IPS-20b (cell line): ENCODE data around the gene DYNC2LI1.
A peak's percentile ranks its signal among the peaks of the same experiment; 100 is the strongest.

ENCODE experiments used
- H3K27ac ChIP-seq: one replicate; pipeline ENCODE4 v1.5.1; 2013; ENCODE audit warnings: low read length
- H3K27me3 ChIP-seq: 2 replicates; pipeline ENCODE4 v1.6.1; 2013; ENCODE audit warnings: mild to moderate bottlenecking, low read length, inconsistent platforms; ENCODE audit not compliant: insufficient read depth
- H3K36me3 ChIP-seq: 2 replicates; pipeline ENCODE4 v1.6.1; 2013; ENCODE audit warnings: low read depth, mild to moderate bottlenecking, inconsistent platforms, low read length, moderate library complexity; ENCODE audit not compliant: insufficient read depth
- H3K4me1 ChIP-seq: 2 replicates; pipeline ENCODE4 v1.6.1; 2013; ENCODE audit warnings: mild to moderate bottlenecking, control low read depth, inconsistent platforms, low read length, moderate library complexity; ENCODE audit not compliant: insufficient read depth
- H3K4me3 ChIP-seq: 2 replicates; pipeline ENCODE4 v1.5.1; 2013; ENCODE audit warnings: mild to moderate bottlenecking, low read length, inconsistent platforms
- H3K9ac ChIP-seq: 2 replicates; pipeline ENCODE4 v1.6.1; 2013; ENCODE audit warnings: low read depth, mild to moderate bottlenecking, inconsistent platforms, low read length, moderate library complexity
- H3K9me3 ChIP-seq: 2 replicates; pipeline ENCODE4 v1.6.1; 2013; ENCODE audit warnings: mild to moderate bottlenecking, low read depth, low read length, inconsistent platforms; ENCODE audit not compliant: insufficient read depth

The DYNC2LI1 gene

DNA sequence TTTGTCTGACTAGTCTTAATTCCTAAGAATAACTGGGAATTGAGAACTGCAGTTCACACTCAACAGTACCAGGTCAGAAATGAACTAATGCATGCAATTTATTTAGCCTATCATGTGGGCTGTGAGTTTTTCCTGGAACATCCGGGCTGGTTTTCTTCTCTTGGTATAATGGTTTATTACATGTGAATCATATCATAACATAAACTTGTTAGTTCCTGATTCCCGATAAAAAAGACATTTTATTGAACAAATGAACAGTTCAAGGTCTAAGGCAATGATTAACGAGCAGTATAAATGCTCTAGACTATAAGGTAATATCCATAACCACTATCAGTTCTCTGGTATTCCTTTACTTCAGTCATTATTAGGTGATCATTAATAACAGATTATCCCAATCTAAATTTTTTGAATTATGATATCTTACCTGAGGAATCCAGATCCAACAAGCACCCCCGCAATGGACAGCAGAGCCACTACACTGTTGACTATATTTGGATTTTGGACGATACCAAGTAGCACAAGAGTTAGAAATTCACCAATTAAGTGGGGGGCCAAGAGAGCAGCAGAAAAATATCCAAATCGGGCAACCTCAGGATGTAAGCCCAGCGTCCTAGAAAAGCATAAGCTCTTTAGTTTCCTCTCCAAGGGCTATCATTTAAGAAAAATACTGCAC, 45.8 kb downstream of the DYNC2LI1 start:
- Histone ChIP-seq H3K9ac (no peak overlapping the region), H3K27ac (no peak overlapping the region), H3K27me3 (no peaks in the 10 kb centered on the region), H3K4me3 (no peak overlapping the region), H3K36me3 (no peaks in the 10 kb centered on the region), H3K4me1 (no peaks in the 10 kb centered on the region), H3K9me3 (no peaks in the 10 kb centered on the region)

DNA sequence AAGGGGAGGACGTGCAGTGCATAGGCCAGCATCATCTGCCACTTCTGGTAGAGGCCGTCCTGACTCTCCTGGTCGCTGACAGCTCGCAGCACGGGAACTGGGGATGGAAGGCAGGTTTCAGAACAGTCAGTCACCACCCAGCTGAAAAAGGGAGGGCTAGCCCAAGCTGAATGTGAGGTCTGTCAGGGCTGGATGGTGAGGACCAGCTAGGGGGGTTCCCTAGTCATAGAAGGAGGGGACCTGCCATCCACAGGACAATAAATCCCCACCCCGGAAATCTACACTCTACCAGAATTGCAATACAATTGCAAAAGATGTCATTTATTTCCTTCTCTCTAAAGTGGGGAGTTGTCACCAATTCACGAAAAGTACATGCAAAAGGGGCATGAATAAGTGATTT, 49.0 kb downstream of the DYNC2LI1 start:
- Histone ChIP-seq H3K4me3 (no peak overlapping the region), H3K36me3 (no peaks in the 10 kb centered on the region), H3K9ac (no peak overlapping the region), H3K4me1 (no peaks in the 10 kb centered on the region), H3K9me3 (no peaks in the 10 kb centered on the region), H3K27me3 (no peaks in the 10 kb centered on the region), H3K27ac (no peak overlapping the region)

DNA sequence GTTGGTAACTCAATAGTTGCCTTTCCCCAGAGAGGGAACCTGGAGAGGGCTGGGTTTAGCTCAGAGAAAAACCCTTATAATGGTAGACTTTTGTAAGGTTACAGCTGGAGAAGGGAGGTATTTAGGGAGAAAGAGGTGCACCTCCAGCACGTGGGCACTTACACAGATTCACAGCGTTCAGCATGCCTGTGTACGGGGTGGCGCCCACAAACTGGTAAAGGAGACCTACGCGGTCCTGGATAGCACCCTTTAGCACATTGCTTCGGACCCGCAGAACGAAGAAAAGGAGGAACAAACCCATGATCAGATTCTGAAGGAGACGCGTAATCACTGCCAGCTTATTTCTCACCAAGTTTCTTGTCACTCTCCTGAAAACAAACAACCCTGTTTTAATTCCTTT, 49.9 kb downstream of the DYNC2LI1 start:
- H3K27me3 ChIP-seq: no peaks in the 10 kb centered on the region
- H3K9me3 ChIP-seq: no peaks in the 10 kb centered on the region
- H3K36me3 ChIP-seq: no peaks in the 10 kb centered on the region
- H3K4me3 ChIP-seq: no peak overlapping the region
- H3K4me1 ChIP-seq: no peaks in the 10 kb centered on the region
- no peak overlapping the region for H3K27ac ChIP-seq
- H3K9ac ChIP-seq: no peak overlapping the region

DNA sequence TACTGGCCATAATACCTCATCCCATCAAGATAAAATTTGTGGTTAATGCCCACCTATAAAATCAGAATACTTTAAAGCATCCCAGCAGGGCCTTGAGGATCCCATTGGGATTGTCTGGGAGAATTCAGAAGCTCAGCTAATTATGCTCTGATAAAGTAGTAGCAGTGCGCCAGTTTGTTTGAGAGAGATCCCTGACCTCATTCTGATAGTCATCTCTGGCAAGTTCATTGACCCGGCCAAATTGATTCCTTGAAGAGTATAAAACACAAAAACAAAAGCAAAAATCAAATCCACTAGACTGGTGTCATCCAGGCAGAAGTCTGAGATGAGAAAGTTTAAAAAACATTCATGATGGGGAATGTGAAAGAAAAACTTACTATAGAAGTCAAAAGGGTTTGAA, 50.7 kb downstream of the DYNC2LI1 start:
- no peak overlapping the region for H3K4me3 ChIP-seq
- peaks cover under 1% of the 10 kb centered on the region; the same call in 1 of the 2 replicates for H3K27me3 ChIP-seq
- no peak overlapping the region for H3K9ac ChIP-seq
- H3K9me3 ChIP-seq: no peaks in the 10 kb centered on the region
- H3K36me3 ChIP-seq: no peaks in the 10 kb centered on the region
- no peak overlapping the region for H3K27ac ChIP-seq
- H3K4me1 ChIP-seq: no peaks in the 10 kb centered on the region

DNA sequence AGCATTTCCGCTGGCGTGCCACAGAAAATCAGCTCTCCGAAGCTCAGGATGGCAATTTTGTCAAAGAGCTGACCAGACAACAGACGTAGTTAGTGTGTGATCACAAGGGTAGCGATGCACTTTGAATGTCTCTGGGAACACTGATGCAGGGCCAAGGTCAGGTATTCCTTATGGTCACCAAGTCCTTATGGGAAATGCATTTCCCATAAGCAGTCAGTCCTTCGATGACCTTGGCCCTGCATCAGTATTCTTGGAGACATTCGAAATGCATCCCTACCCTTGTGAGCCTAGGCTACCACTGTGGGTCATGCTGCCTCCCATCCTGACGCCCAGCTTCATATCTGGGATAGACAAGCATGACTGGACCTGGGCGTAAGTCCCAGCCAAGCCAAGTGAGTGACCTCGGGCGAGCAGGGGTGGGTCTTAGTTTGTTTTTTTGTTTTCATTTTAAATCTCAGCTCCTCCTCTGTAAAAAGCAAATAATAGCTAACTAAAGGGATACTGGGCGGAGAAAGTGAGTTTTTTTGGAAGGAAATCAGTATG, 51.2 kb downstream of the DYNC2LI1 start:
- Histone ChIP-seq H3K9ac (no peak overlapping the region), H3K4me3 (no peak overlapping the region), H3K27me3 (peaks cover 6% of the 10 kb centered on the region), H3K36me3 (no peaks in the 10 kb centered on the region), H3K4me1 (no peaks in the 10 kb centered on the region), H3K27ac (no peak overlapping the region), H3K9me3 (no peaks in the 10 kb centered on the region)

DNA sequence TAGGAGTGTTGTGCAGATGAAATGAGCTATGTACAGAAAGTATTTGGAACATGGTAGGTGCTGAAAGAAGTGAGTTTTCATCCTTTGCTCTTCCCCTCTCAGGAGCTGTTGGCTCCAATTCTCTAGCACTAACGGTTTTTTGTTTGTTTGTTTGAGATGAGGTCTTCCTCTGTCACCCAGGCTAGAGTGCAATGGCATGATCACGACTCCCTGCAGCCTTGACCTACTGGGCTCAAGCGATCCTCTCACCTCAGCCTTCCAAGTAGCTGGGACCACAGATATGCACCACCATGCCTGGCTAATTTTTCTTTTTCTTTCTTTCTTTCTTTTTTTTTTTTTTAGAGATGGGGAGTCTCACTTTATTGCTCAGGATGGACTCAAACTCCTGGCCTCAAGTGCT, 52.0 kb downstream of the DYNC2LI1 start:
- no peak overlapping the region for H3K9ac ChIP-seq
- H3K4me1 ChIP-seq: no peaks in the 10 kb centered on the region
- H3K4me3 ChIP-seq: no peak overlapping the region
- H3K36me3 ChIP-seq: no peaks in the 10 kb centered on the region
- peaks cover 14% of the 10 kb centered on the region for H3K27me3 ChIP-seq
- H3K9me3 ChIP-seq: no peaks in the 10 kb centered on the region
- no peak overlapping the region for H3K27ac ChIP-seq

DNA sequence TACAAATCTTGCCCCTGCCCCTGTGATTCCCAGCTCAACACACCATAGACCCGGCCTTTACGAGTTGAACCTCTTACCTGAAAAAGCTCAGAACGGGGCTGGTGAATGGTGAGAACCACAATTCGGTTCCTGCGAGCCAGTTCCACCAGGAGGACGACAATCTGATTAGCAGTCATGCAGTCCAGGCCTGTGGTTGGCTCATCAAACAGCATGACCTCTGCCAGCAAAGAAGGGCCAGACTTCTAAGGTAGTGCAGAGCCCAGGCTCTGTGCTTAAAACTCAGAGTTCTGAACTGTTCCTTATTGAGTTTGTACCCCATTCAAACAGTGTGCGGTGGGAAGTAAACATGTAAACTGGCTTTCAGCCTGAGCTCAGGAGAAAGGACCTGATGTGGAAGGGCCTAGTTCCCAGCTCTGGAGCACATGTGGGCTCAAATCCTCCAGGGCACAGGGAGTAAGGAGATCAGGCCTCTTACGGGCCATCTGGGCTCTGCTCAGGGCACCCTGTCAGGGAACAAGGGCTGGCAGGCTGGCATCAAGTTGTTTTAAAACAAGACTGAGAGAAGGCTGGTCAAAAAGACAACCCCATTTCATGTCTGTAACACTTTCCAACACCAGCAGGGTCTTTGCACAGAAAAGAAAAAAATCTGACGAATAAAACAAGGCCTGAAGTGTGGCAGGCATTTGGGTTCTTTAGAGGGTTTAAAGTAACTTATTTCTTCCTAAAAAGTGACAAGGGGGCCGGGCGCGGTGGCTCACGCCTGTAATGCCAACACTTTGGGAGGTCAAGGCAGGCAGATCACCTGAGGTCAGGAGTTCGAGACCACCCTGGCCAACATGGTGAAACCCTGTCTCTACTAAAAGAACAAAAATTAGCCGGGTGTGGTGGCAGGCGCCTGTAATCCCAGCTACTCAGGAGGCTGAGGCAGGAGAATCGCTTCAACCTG, 52.7 kb downstream of the DYNC2LI1 start:
- Histone ChIP-seq H3K4me1 (no peaks in the 10 kb centered on the region), H3K9ac (no peak overlapping the region), H3K4me3 (no peak overlapping the region), H3K27me3 (peaks cover 21% of the 10 kb centered on the region), H3K27ac (no peak overlapping the region), H3K36me3 (no peaks in the 10 kb centered on the region), H3K9me3 (no peaks in the 10 kb centered on the region)

DNA sequence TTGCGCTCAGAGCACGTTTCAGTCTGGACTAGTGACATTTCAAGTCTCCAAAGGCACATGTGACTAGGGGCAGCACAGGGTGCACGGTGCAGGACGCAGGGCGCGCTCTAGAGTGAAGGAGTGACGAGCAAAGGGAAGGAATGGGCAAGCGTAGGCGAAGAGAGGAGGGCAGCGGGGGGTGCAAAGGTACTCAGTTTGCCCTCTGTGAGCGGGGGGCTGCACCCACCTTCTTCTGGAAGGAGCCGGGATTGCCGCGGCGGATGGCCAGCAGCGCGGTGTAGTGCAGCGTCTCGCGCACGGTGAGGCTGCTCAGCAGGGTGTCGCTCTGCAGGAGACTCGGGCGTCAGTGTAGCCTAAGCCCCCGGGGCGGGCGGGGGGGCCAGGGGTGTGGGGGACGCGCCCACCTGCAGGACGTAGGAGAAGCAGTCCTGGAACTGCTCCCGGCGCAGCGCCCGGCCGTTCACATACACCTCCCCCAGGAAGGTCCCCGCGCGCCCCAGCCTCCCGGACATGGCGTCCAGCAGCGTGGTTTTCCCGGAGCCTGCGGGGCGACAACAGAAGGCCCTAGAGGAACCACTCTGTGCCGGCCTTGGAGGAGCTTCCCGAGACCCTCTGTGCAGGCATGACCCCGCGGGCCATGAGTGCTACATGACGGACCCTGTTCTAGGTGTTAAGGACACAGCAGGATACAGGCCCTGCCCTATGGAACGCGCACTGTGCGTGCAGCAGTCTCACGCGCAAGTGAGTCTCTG, 57.9 kb downstream of the DYNC2LI1 start:
- Histone ChIP-seq H3K4me1 (peaks cover 5% of the 10 kb centered on the region; the same call in 1 of the 2 replicates), H3K4me3 (peak overlapping the region; percentile 66), H3K27ac (no peak overlapping the region), H3K9me3 (no peaks in the 10 kb centered on the region), H3K27me3 (peaks cover 32% of the 10 kb centered on the region), H3K36me3 (no peaks in the 10 kb centered on the region), H3K9ac (no peak overlapping the region)

DNA sequence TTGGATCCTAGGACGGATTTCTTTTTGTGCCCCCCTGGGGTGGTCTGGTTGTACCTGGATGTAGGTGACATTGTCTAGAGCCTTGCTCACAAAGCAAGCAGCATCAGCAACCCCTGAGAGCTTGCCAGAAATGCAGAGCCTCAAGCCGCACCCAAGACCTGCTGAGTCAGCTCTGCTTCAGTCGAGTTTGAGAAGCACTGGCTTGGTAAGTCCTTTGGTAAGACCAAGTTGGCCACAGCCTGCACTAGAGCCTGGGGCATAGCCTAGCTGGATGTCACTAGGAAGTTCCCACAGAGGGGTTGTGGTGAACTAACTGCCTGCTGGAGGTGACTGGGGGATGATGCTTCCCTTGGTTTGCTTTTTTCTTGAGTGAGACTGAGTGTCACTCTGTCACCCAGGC, 58.6 kb downstream of the DYNC2LI1 start:
- Histone ChIP-seq H3K36me3 (no peaks in the 10 kb centered on the region), H3K27ac (no peak overlapping the region), H3K4me1 (peaks cover 5% of the 10 kb centered on the region; the same call in 1 of the 2 replicates), H3K4me3 (peak overlapping the region; percentile 66; the same call in 1 of the 2 replicates), H3K9ac (no peak overlapping the region), H3K27me3 (peaks cover 32% of the 10 kb centered on the region), H3K9me3 (no peaks in the 10 kb centered on the region)

DNA sequence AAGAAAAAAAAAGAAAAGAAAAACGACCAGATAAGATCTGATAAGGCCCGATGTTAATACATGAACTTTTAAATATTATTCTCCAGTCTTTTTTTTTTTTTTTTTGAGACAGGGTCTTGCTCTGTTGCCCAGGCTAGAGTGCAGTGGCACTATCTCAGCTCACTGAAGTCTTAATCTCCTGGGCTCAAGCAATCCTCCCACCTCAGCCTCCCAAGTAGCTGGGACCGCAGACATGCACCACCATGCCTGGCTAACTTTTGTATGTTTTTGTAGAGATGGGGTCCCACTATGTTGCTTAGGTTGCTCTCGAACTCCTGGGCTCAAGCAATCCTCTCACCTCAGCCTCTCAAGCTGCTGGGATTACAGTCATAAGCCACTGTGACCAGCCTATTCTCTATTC, 63.2 kb downstream of the DYNC2LI1 start:
- H3K27me3 ChIP-seq: peaks cover 7% of the 10 kb centered on the region
- H3K9ac ChIP-seq: no peak overlapping the region
- H3K4me3 ChIP-seq: no peak overlapping the region
- no peak overlapping the region for H3K27ac ChIP-seq
- H3K9me3 ChIP-seq: no peaks in the 10 kb centered on the region
- H3K36me3 ChIP-seq: no peaks in the 10 kb centered on the region
- H3K4me1 ChIP-seq: peaks cover 4% of the 10 kb centered on the region; the same call in 1 of the 2 replicates

DNA sequence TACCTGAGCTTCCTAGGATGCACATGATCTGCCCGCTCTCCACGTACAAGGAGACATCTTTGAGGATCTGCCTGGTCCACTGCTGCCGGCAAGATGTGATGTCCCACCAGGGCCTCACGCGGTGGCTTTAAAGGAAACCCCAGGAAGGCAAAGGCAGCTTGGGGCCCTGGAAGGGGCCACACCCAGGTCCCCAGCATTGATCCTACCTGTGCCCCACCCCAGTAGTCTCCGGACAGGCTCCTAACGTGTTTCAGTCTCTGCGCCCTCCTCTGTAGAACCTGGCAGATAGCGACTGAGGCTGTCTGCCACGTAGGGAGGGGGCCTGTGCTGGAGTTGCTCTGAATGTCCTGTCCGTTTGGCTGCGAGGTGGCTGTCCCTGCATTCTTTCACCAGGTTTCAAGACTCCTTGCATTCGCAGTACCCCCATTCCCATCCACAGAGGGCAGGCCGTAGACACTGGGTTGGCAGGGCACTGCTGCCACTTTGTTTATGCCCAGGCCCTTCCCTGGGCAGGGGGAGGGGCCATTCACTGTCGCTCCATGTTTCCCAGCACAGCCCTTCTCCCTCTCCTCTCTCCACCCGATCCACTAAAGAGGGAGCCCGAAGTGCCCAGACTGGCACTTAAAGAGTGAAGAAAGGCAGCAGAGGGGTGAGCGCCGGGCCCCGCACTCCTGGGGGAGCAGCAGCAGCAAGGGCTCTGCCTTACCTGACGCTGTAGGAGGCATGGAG, 64.2 kb downstream of the DYNC2LI1 start:
- no peak overlapping the region for H3K9ac ChIP-seq
- no peak overlapping the region for H3K4me3 ChIP-seq
- H3K4me1 ChIP-seq: no peaks in the 10 kb centered on the region
- H3K9me3 ChIP-seq: no peaks in the 10 kb centered on the region
- no peak overlapping the region for H3K27ac ChIP-seq
- H3K27me3 ChIP-seq: no peaks in the 10 kb centered on the region
- H3K36me3 ChIP-seq: no peaks in the 10 kb centered on the region
